DMS 273 (cell line): ENCODE results near the gene ADARB1.

Experiments used
- DNase-seq: peaks from one replicate; lab custom pipeline; 2025; ENCODE audit not compliant: unreplicated experiment; lab: John Stamatoyannopoulos, UW

Gene ADARB1

GRCh38 chr21:45163413-45164123, 89.2 kb downstream of the ADARB1 start:
- DNase-seq: no peak

DNA sequence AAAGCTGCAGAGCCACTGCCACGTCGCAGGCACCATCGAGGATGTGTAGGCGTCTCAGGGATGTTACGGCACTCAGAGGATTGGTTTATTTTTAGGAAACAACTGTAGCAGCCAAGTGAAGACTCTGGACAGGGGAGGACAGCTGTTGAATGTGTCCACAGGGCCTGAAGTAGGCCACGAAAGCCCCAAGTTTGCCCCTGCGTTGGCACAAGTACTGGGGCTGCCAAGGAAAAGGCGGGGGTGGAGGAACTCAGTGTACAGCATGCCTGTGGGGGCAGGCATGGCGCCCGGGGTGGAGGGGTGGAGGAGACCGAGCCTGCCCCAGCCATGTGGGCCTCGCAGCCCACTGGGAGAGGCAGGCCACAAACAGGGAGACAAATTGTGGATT, 89.7 kb downstream of the ADARB1 start:
- DNase-seq: no peak

DNA sequence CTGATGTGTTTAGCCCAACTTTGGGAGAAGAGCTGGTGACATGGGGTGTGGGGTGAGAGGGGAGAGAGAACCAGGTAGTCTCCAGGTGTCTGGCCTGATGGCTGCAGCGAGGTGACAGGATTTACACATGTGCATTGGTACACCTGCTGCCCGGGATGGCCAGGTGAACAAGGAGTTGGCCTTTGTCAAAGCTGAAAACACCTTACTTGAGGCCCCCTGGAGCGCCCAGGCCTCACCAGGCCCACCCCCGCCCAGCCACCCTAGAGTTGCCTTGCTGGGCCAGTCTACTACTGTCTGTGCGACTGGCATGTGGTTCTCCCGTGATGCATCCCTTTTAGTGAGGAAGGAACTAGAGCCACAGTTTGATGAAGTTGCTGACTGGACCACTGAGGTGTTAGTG, 90.5 kb downstream of the ADARB1 start:
- no peak for DNase-seq

- DNase-seq: no peak
These were observed 92.6 kb downstream of the ADARB1 start for GRCh38 chr21:45166931-45167330.

DNA sequence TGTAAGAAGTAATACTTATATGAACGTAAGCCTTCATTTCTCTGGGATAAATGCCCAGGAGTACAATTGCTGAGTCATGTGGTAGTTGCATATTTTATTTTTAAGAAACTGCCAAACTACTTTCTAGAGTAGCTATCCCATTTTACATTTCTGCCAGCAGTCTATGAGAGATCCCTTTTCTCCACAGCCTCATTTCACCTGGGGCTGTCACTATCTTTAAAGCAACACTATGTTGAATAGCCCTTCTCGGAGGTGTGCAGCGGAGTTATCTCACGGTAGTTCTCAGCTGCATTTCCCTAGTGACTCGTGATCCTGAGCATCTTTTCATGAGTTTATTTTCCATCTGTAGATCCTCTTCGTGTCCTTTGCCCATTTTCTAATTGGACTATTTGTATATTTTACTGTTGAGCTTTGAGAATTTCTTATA, 93.4 kb downstream of the ADARB1 start:
- no peak for DNase-seq

DNA sequence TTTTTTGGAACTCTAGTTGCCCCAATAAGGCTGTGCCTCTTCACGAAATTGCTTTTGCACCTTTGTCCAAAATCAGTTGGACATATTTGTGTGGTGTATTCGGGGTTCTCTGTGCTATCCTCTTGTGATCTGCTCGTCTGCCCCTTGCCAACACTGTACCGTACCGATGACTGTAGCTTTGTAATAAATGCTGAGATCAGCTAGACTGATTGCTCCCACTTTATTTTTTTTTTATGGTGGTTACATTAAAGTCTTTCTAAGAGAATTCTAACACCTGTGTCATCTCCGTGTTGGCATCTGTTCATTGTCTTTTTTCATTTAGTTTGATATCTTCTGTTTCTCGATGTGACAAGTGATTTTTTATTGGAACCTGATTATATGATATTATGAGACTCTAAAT, 94.1 kb downstream of the ADARB1 start:
- DNase-seq: no peak

- DNase-seq: no peak
These were observed 94.6 kb downstream of the ADARB1 start for GRCh38 chr21:45169001-45169400.

GRCh38 chr21:45169682-45170081, 95.3 kb downstream of the ADARB1 start:
- no peak for DNase-seq

DNA sequence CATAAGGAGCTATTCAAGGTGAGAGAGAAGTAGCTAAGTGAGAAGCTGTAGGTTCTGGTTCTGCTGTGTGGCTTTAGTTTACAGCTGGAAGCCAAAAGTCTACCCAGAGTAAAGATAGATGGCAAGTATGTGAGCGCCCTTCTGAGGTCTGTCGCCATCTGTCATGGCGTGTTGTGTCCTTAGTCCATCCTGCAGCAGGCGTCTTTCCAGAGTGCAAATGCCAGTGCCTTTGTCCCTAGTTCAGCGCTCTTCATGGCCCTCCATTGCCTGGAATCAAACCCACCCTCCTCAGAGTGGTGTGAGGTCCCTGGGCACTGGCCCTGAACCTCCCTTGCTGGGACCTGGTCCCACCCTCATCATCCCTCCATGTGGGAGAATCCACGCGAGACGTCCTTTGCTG, 96.6 kb downstream of the ADARB1 start:
- DNase-seq: no peak

- DNase-seq: no peak
These were observed 98.0 kb downstream of the ADARB1 start for GRCh38 chr21:45172420-45172819.

DNA sequence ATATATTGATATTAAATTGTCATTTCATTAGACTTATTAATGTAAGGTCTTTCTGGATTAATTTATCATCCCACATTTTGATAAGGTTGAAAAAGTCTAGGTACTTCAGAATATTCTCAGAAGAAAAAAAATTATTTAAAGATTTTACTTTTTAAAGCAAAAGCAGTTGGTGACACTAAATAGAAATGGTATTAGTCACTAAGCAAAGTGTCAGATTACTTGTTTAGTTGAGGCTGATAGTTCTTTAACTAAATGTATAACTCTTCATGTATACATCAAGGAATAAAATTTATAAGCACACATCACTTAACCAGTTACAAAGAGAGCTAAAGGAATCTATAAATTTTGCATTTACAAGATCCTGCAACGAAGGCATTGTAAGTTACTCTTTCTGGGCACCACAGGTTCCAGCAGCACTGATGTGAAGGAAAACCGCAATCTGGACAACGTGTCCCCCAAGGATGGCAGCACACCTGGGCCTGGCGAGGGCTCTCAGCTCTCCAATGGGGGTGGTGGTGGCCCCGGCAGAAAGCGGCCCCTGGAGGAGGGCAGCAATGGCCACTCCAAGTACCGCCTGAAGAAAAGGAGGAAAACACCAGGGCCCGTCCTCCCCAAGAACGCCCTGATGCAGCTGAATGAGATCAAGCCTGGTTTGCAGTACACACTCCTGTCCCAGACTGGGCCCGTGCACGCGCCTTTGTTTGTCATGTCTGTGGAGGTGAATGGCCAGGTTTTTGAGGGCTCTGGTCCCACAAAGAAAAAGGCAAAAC, 101.1 kb downstream of the ADARB1 start:
- no peak for DNase-seq

GRCh38 chr21:45176141-45176540, 101.8 kb downstream of the ADARB1 start:
- DNase-seq: no peak

DNA sequence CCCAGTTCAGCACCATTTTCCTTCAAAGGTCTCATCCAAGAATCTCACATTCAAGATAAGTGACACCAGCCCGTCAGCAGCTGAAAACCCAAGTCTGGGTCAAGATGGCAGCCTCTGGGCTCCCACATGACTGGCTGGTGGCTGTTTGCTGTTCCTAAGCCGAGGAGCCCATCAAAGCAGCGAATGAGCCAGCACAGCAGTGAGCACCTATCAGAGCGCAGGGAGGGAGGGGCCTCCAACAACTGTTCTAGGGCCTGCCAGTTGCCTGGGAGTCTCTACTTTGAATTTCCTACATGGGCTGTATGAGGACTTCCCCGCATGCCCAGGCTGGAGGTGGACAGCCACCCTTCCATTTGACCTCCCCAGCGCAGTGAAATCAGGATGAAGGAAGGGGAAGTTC, 102.7 kb downstream of the ADARB1 start:
- no peak for DNase-seq

- DNase-seq: no peak
These were observed 103.8 kb downstream of the ADARB1 start for GRCh38 chr21:45178070-45178608.

GRCh38 chr21:45178971-45179370, 104.6 kb downstream of the ADARB1 start:
- DNase-seq: no peak

DNA sequence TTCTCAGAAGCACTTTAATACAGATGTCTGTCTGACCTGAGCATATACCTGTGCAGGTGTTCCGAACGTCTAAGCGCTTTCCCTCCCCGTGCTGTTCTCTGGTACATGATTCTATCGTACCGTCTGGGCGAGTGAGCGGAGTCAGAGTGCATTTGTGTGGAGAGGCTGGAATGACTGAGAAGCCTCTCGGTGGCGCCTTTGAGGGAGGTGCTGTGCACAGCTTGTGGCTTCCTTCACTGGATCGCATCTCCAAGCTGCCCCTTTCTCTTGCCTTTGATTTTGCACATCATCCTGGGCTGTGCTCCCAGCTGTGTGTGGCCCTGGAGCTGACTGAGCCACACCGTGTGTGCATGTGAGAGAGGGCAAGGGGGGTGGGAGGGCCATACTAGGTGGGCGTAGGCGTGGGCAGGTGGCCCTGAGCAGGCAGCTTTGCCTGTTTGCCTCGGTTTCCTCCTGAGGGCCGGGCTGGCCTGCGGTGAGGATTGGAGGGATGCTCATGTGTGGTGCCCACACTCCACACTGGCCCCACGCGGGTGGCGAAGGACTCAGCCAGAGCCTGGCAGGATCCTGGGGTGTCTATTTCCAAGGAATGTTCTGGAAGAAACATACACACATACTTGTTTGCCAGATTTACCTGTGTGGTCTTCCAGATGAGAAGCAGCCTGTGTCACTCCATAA, 105.3 kb downstream of the ADARB1 start:
- no peak for DNase-seq

- DNase-seq: no peak
These were observed 105.8 kb downstream of the ADARB1 start for GRCh38 chr21:45180246-45180599.

DNA sequence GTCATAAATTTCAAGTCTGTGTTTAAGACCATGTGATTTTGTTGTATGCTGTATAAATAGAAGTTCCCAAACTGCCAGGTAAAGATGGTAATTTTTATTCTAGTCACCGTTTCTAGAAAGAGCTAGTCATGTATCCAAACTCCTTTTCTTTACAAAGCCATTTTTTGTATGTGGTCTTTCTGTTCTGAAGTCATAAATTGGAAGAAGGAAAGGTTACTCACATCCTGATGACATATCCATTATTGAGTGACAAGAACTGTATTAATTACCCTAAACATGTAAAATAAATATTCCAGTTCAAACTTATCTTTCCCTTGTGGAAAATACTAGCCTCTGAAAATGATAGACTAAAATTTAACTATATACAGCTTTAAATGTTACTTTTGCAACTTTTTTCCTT, 108.6 kb downstream of the ADARB1 start:
- DNase-seq: no peak

DNA sequence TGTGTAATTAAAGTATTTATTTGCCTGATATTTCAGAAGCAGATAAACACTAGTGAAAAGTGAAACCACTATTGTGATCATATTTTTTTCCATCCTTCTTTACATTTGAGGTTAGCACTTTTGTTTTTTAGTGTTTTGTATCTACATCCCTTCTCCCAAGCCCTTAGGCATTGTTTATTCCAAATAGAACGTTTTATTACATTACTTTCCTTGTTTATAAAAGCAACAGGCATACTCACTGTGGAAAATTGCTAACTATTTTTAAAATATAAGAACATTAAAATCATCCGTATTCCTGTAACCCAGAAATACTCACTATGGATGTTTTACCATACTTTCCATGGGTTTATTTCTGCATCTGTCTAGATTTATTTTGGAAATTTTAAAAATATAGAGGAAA, 109.5 kb downstream of the ADARB1 start:
- no peak for DNase-seq

GRCh38 chr21:45184869-45185268, 110.5 kb downstream of the ADARB1 start:
- DNase-seq: no peak

GRCh38 chr21:45186709-45187108, 112.3 kb downstream of the ADARB1 start:
- DNase-seq: no peak

DNA sequence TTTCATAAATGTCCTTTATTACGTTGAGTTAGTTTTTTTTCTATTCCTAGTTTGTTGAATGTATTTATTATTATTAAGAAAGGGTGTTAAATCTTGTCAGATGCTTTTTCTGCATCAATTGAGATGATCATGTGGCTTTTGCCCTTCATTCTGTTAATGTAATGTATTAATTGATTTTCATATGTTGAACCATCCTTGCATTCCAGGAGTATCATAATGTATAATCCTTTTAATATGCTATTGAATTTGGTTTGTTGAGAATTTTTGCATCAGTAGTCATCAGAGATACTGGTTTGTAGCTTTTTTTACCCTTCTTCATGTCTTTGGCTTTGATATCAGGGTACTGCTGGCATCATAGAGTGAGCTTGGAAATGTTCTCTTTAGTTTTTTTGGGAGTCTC, 113.3 kb downstream of the ADARB1 start:
- peak; percentile 16 for DNase-seq
